ENCODE results near the gene ERBB2.
A peak's percentile ranks its signal among the peaks of the same experiment; 100 is the strongest.

The ERBB2 gene

GRCh38 chr17:39666601-39667261 lies 33.1 kb upstream of the ERBB2 start:
- no peak for TF ChIP-seq CTCF (IDR thresholded peaks at IDR 0.05; ENCODE audit: extremely low read depth, missing control alignments)
- DNase-seq (ENCODE audit: low spot score): no peak

GRCh38 chr17:39667262-39667944 lies 32.5 kb upstream of the ERBB2 start:
- TF ChIP-seq CTCF (IDR thresholded peaks at IDR 0.05; ENCODE audit: extremely low read depth, missing control alignments): no peak
- DNase-seq (ENCODE audit: low spot score): peak; percentile 70

GRCh38 chr17:39667945-39668924 lies 31.6 kb upstream of the ERBB2 start, which contains the start of gene PNMT:
Gene PNMT, plus strand, starts transcription at chr17:39668453. Its CDS starts 23 bp downstream, at chr17:39668476.
- peak; percentile 50 for TF ChIP-seq CTCF (IDR thresholded peaks at IDR 0.05; ENCODE audit: extremely low read depth, missing control alignments)
- DNase-seq (ENCODE audit: low spot score): peak; percentile 89

GRCh38 chr17:39669897-39670735 lies 29.7 kb upstream of the ERBB2 start:
- no peak for TF ChIP-seq CTCF (IDR thresholded peaks at IDR 0.05; ENCODE audit: extremely low read depth, missing control alignments)
- no peak for DNase-seq (ENCODE audit: low spot score)

GRCh38 chr17:39670746-39671145 lies 29.1 kb upstream of the ERBB2 start:
- TF ChIP-seq CTCF (IDR thresholded peaks at IDR 0.05; ENCODE audit: extremely low read depth, missing control alignments): no peak
- DNase-seq (ENCODE audit: low spot score): no peak

GRCh38 chr17:39671651-39672521 lies 28.0 kb upstream of the ERBB2 start:
- peak; percentile 47 for TF ChIP-seq CTCF (IDR thresholded peaks at IDR 0.05; ENCODE audit: extremely low read depth, missing control alignments)
- DNase-seq (ENCODE audit: low spot score): peak; percentile 55
